Measurements from ENCODE around the gene FASTK. TPM values are rescaled to one million over a fixed set of nuclear protein-coding genes. Genes with fewer than 3 reads are reported as not detected.

Gene FASTK
- total RNA-seq, 1 experiment from 2014 or later = 95.0 TPM

- intact Hi-C loops (cut with micrococcal nuclease; ENCODE audit: unreplicated experiment) (no loop called here), in situ Hi-C loops (cut with HindIII; ENCODE audit: low pct_unique_long_range_greater_than_20kb, low sequenced_read_pairs) (no loop called here)
- peaks cover 2% of the 10 kb centered on the region; the same call in 1 of the 2 replicates for H3K36me3 ChIP-seq (ENCODE audit: control insufficient read depth, insufficient read depth, low read length)
- DNase-seq (ENCODE audit: low read depth, low spot score) (no peak), ATAC-seq (no peak)
- CTCF ChIA-PET = interaction anchor here (0.6 kb wide), 1 partner anchor 170 kb away, joined by 5 read pairs; the partner anchor contains the start of gene ABCF2
- peak within 1 kb of the TSS; percentile 83 to 94 for H3K4me3 ChIP-seq (ENCODE audit: low read depth in 2 of 2, low read length in 2 of 2)
- peaks cover 35% of the 10 kb centered on the region for H3K4me1 ChIP-seq (ENCODE audit: control insufficient read depth, insufficient read depth, low read length)
- H3K27me3 ChIP-seq (ENCODE audit: control insufficient read depth, insufficient read depth, low read length) = no peaks in the 10 kb centered on the region
- TF ChIP-seq CTCF (IDR thresholded peaks at IDR 0.05) = no peak
- no peak for TF ChIP-seq POLR2AphosphoS5 (IDR thresholded peaks at IDR 0.05; ENCODE audit: low read depth, low read length)
- TF ChIP-seq SIN3A (IDR thresholded peaks at IDR 0.05; ENCODE audit: borderline replicate concordance, insufficient read depth, low read depth, low read length) = no peak
- no peak for TF ChIP-seq TCF7L2 (IDR thresholded peaks at IDR 0.05; ENCODE audit: low read depth, low read length)
- no peak for TF ChIP-seq REST (IDR thresholded peaks at IDR 0.05; ENCODE audit: insufficient read depth in 1 of 2, low read depth in 2 of 2, low read length in 1 of 2)
- H3K27ac ChIP-seq (ENCODE audit: low read length) = peak within 1 kb of the TSS; percentile 99
- no TSS peak for BruUV-seq (replicated peaks)
- H3K9me3 ChIP-seq (ENCODE audit: control insufficient read depth, insufficient read depth, low read depth, low read length) = no peaks in the 10 kb centered on the region
- POLR2A ChIA-PET = no interaction called here
Measured at GRCh38 chr7:151057506-151057988, 23.1 kb downstream of the FASTK start, which contains the start of gene CDK5. CDK5 (minus strand) TSS chr7:151057897; CDS start chr7:151057848, 49 bp downstream.

GRCh38 chr7:151056666-151057505 lies 23.7 kb downstream of the FASTK start:
- CTCF ChIA-PET = interaction anchor here (0.6 kb wide), 1 partner anchor 170 kb away, joined by 5 read pairs; the partner anchor contains the start of gene ABCF2

More at GRCh38 chr7:151056666-151057505, 23.7 kb downstream of the FASTK start:
- peak overlapping the region; percentile 88 for H3K27ac ChIP-seq (ENCODE audit: low read length)
- H3K4me3 ChIP-seq (ENCODE audit: low read depth in 2 of 2, low read length in 2 of 2) = peak overlapping the region; percentile 83 to 94
- no peak for ATAC-seq
- intact Hi-C loops (cut with micrococcal nuclease; ENCODE audit: unreplicated experiment) = no loop called here
- POLR2A ChIA-PET = no interaction called here
- no peaks in the 10 kb centered on the region for H3K27me3 ChIP-seq (ENCODE audit: control insufficient read depth, insufficient read depth, low read length)
- no TSS peak for BruUV-seq (replicated peaks)
- DNase-seq (ENCODE audit: low read depth, low spot score) = no peak
- no peaks in the 10 kb centered on the region; the same call in 1 of the 2 replicates for H3K36me3 ChIP-seq (ENCODE audit: control insufficient read depth, insufficient read depth, low read length)
- H3K9me3 ChIP-seq (ENCODE audit: control insufficient read depth, insufficient read depth, low read depth, low read length) = no peaks in the 10 kb centered on the region
- H3K4me1 ChIP-seq (ENCODE audit: control insufficient read depth, insufficient read depth, low read length) = peaks cover 30% of the 10 kb centered on the region
- in situ Hi-C loops (cut with HindIII; ENCODE audit: low pct_unique_long_range_greater_than_20kb, low sequenced_read_pairs) = no loop called here
- TF ChIP-seq TCF7L2 (IDR thresholded peaks at IDR 0.05; ENCODE audit: low read depth, low read length) = no peak
- TF ChIP-seq SIN3A (IDR thresholded peaks at IDR 0.05; ENCODE audit: borderline replicate concordance, insufficient read depth, low read depth, low read length) = no peak
- no peak for TF ChIP-seq CTCF (IDR thresholded peaks at IDR 0.05)
- TF ChIP-seq POLR2AphosphoS5 (IDR thresholded peaks at IDR 0.05; ENCODE audit: low read depth, low read length) = no peak
- no peak for TF ChIP-seq REST (IDR thresholded peaks at IDR 0.05; ENCODE audit: insufficient read depth in 1 of 2, low read depth in 2 of 2, low read length in 1 of 2)
